HepG2 (cell line): Measurements from ENCODE around the gene NME4. TPM values are rescaled to one million over a fixed set of nuclear protein-coding genes. Genes with fewer than 3 reads are reported as not detected.
A peak's percentile ranks its signal among the peaks of the same experiment; 100 is the strongest.

Experiments used
- ASH2L ChIP-seq: fragments of 300-600, 200-600 bp; sonication (generic); IDR thresholded peaks from 2 replicates; pipeline ENCODE4 v1.7.0; 2017; ENCODE audit warnings: low read depth, mild to moderate bottlenecking, moderate library complexity, mixed read lengths, low read length; ENCODE audit not compliant: insufficient read length
- CBX2 ChIP-seq, 2 experiments: fragments of 200-600 bp in 1 of 2; sonication (generic); formaldehyde crosslinking in 1 of 2; IDR thresholded peaks; 2 replicates each; pipeline versions ENCODE4 v1.7.0 to v1.8.1; 2018 to 2022; ENCODE audit warnings: low read depth in 2 of 2, low read length in 1 of 2, mild to moderate bottlenecking in 1 of 2, missing genetic modification reagents in 1 of 2
- GTF3A ChIP-seq: sonication (generic); formaldehyde crosslinking; conservative IDR thresholded peaks from 2 replicates; pipeline ENCODE4 v1.4.0; 2020; ENCODE audit warnings: mild to moderate bottlenecking, missing genetic modification reagents
- PRPF4 ChIP-seq: fragments of 200-400 bp; formaldehyde crosslinking; IDR thresholded peaks from 2 replicates; pipeline ENCODE4 v1.6.1; 2016; ENCODE audit warnings: low read length, low read depth; ENCODE audit not compliant: poor library complexity, severe bottlenecking
- RBM39 ChIP-seq: fragments of 200-400 bp; formaldehyde crosslinking; IDR thresholded peaks from one replicate; pipeline ENCODE4 v1.6.1; 2018; ENCODE audit warnings: antibody characterized with exemption, mild to moderate bottlenecking, low read depth, low read length; ENCODE audit not compliant: poor library complexity, severe bottlenecking
- SIN3B ChIP-seq: fragments of 150-350 bp; IDR thresholded peaks from 2 replicates; pipeline ENCODE4 v1.6.1; 2014; ENCODE audit warnings: low read length
- ZNF83 ChIP-seq: sonication (generic); formaldehyde crosslinking; IDR thresholded peaks from 2 replicates; pipeline ENCODE4 v1.4.0; 2020; ENCODE audit warnings: missing genetic modification reagents, mild to moderate bottlenecking, borderline replicate concordance
- ZNF839 ChIP-seq: sonication (generic); formaldehyde crosslinking; IDR thresholded peaks from 2 replicates; pipeline ENCODE4 v1.4.0; 2020; ENCODE audit warnings: missing genetic modification reagents, mild to moderate bottlenecking, borderline replicate concordance
- polyA plus RNA-seq, 8 experiments: library from polyadenylated mRNA; depleted of rRNA in 3 of 8; stranded (reverse) in 7 of 8; unstranded in 1 of 8; fragments of >200 nt; fragmentation: Illumina TruSeq in 4 of 8; extraction: Trizol in 4 of 8; gene quantifications; 2 replicates each; pipeline versions ENCODE4 v1.2.1 to v1.2.3, GENCODE V29; 2011 to 2016; ENCODE audit warnings: low read depth in 4 of 8, missing spikeins in 1 of 8, mixed read lengths in 1 of 8; ENCODE audit not compliant: insufficient read depth in 1 of 8
- total RNA-seq, 5 experiments: library from RNA; depleted of rRNA; stranded (reverse); fragments of >200 nt; fragmentation: Illumina TruSeq; extraction: Trizol; gene quantifications; 2 replicates each; pipeline ENCODE4 v1.2.3, GENCODE V29; 2016; ENCODE audit warnings: low read depth in 1 of 5
- TF ChIP-seq, protein P1 (sequence below): sonication (generic); formaldehyde crosslinking; IDR thresholded peaks from 2 replicates; pipeline ENCODE4 v1.4.0; 2020; ENCODE audit warnings: missing genetic modification reagents, borderline replicate concordance
- TF ChIP-seq, protein P2 (sequence below): sonication (generic); formaldehyde crosslinking; IDR thresholded peaks from 2 replicates; pipeline ENCODE4 v1.5.0; 2020; ENCODE audit warnings: mild to moderate bottlenecking, missing genetic modification reagents
- TF ChIP-seq, protein P3 (sequence below): sonication (generic); formaldehyde crosslinking; IDR thresholded peaks from 2 replicates; pipeline ENCODE4 v1.5.1; 2020; ENCODE audit warnings: missing genetic modification reagents, mild to moderate bottlenecking, borderline replicate concordance
- TF ChIP-seq, protein P4 (sequence below): sonication (generic); formaldehyde crosslinking; IDR thresholded peaks from 2 replicates; pipeline ENCODE4 v1.5.0; 2020; ENCODE audit warnings: mild to moderate bottlenecking, missing genetic modification reagents, moderate library complexity
- TF ChIP-seq, protein P5 (sequence below): sonication (generic); formaldehyde crosslinking; conservative IDR thresholded peaks from 2 replicates; pipeline ENCODE4 v1.8.1; 2023; ENCODE audit warnings: missing genetic modification reagents

The NME4 gene
- total and polyA plus RNA-seq, 2 of the 13 experiments (the other 11 are each of a cell fraction or from before 2014, with no cell fraction given) = 121 to 263 TPM

DNA sequence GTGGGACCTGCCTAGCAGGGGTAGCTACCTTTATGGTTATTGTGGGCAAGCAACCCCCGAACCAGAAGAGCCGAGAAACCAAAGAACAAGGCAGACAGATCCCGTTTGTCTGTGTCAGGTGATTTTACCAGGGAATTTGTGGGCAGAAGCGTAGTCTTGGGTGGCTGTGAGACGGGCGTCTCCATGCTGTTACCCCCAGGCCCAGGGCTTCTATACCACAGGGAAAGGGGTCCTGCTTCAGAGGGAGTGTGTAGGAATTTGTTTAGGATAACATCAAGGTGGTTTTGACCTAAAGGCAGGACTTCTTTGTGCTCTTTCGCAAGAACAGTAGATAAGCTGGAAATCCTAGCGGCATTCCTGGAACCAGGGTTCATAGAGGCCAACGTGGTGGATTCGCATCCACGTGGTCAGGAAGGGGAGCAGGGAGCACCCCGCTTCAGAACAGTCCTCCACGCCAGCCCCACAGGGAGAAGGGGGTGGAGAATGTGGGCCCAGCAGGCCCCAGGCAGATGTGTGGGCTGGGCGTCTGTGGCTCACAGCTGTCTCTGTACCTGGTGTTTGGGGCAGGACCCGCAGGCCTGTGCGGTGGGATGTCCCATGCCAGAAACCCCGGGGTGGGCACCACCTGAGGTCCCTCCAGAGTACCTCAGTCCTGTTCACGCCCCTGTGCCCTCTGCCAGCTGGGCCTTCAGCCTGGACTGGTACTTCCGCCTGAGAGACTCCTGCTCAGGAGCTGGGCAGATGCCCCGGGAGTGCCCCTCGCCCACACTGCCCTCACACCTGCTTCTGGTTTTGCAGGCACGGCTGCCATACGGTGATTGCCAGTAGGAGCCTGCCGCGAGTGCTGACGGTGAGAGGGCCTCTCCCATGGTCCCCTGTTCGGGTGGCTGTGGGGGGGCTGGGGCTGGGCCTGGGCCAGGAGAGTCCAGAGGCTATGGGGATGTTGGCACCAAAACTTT lies 8.8 kb downstream of the NME4 start (continued):
- TF ChIP-seq, protein P1, sequence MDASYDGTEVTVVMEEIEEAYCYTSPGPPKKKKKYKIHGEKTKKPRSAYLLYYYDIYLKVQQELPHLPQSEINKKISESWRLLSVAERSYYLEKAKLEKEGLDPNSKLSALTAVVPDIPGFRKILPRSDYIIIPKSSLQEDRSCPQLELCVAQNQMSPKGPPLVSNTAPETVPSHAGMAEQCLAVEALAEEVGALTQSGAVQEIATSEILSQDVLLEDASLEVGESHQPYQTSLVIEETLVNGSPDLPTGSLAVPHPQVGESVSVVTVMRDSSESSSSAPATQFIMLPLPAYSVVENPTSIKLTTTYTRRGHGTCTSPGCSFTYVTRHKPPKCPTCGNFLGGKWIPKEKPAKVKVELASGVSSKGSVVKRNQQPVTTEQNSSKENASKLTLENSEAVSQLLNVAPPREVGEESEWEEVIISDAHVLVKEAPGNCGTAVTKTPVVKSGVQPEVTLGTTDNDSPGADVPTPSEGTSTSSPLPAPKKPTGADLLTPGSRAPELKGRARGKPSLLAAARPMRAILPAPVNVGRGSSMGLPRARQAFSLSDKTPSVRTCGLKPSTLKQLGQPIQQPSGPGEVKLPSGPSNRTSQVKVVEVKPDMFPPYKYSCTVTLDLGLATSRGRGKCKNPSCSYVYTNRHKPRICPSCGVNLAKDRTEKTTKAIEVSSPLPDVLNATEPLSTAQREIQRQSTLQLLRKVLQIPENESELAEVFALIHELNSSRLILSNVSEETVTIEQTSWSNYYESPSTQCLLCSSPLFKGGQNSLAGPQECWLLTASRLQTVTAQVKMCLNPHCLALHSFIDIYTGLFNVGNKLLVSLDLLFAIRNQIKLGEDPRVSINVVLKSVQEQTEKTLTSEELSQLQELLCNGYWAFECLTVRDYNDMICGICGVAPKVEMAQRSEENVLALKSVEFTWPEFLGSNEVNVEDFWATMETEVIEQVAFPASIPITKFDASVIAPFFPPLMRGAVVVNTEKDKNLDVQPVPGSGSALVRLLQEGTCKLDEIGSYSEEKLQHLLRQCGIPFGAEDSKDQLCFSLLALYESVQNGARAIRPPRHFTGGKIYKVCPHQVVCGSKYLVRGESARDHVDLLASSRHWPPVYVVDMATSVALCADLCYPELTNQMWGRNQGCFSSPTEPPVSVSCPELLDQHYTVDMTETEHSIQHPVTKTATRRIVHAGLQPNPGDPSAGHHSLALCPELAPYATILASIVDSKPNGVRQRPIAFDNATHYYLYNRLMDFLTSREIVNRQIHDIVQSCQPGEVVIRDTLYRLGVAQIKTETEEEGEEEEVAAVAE (CRISPR knock-in tag) = peak; percentile 89
- TF ChIP-seq, protein P2, sequence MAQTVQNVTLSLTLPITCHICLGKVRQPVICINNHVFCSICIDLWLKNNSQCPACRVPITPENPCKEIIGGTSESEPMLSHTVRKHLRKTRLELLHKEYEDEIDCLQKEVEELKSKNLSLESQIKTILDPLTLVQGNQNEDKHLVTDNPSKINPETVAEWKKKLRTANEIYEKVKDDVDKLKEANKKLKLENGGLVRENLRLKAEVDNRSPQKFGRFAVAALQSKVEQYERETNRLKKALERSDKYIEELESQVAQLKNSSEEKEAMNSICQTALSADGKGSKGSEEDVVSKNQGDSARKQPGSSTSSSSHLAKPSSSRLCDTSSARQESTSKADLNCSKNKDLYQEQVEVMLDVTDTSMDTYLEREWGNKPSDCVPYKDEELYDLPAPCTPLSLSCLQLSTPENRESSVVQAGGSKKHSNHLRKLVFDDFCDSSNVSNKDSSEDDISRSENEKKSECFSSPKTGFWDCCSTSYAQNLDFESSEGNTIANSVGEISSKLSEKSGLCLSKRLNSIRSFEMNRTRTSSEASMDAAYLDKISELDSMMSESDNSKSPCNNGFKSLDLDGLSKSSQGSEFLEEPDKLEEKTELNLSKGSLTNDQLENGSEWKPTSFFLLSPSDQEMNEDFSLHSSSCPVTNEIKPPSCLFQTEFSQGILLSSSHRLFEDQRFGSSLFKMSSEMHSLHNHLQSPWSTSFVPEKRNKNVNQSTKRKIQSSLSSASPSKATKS (CRISPR knock-in tag) = 0 out of 2 replicates have a peak, but pooled peaks have one; percentile 32
- TF ChIP-seq ZNF83 (no peak), SIN3B (no peak), CBX2 (IDR thresholded peaks at IDR 0.05; ENCODE audit: low read depth, low read length) (no peak), CBX2 (CRISPR knock-in tag; IDR thresholded peaks at IDR 0.05; ENCODE audit: low read depth) (no peak), GTF3A (CRISPR knock-in tag) (0 out of 2 replicates have a peak, but pooled peaks have one; percentile 51), PRPF4 (no peak), ASH2L (no peak), ZNF839 (no peak), RBM39 (peak; percentile 50)
- TF ChIP-seq, protein P3, sequence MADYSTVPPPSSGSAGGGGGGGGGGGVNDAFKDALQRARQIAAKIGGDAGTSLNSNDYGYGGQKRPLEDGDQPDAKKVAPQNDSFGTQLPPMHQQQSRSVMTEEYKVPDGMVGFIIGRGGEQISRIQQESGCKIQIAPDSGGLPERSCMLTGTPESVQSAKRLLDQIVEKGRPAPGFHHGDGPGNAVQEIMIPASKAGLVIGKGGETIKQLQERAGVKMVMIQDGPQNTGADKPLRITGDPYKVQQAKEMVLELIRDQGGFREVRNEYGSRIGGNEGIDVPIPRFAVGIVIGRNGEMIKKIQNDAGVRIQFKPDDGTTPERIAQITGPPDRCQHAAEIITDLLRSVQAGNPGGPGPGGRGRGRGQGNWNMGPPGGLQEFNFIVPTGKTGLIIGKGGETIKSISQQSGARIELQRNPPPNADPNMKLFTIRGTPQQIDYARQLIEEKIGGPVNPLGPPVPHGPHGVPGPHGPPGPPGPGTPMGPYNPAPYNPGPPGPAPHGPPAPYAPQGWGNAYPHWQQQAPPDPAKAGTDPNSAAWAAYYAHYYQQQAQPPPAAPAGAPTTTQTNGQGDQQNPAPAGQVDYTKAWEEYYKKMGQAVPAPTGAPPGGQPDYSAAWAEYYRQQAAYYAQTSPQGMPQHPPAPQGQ (CRISPR knock-in tag) = no peak; the same call in 1 of the 2 replicates
- TF ChIP-seq, protein P4, sequence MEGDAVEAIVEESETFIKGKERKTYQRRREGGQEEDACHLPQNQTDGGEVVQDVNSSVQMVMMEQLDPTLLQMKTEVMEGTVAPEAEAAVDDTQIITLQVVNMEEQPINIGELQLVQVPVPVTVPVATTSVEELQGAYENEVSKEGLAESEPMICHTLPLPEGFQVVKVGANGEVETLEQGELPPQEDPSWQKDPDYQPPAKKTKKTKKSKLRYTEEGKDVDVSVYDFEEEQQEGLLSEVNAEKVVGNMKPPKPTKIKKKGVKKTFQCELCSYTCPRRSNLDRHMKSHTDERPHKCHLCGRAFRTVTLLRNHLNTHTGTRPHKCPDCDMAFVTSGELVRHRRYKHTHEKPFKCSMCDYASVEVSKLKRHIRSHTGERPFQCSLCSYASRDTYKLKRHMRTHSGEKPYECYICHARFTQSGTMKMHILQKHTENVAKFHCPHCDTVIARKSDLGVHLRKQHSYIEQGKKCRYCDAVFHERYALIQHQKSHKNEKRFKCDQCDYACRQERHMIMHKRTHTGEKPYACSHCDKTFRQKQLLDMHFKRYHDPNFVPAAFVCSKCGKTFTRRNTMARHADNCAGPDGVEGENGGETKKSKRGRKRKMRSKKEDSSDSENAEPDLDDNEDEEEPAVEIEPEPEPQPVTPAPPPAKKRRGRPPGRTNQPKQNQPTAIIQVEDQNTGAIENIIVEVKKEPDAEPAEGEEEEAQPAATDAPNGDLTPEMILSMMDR (CRISPR knock-in tag) = no peak
- TF ChIP-seq, protein P5, sequence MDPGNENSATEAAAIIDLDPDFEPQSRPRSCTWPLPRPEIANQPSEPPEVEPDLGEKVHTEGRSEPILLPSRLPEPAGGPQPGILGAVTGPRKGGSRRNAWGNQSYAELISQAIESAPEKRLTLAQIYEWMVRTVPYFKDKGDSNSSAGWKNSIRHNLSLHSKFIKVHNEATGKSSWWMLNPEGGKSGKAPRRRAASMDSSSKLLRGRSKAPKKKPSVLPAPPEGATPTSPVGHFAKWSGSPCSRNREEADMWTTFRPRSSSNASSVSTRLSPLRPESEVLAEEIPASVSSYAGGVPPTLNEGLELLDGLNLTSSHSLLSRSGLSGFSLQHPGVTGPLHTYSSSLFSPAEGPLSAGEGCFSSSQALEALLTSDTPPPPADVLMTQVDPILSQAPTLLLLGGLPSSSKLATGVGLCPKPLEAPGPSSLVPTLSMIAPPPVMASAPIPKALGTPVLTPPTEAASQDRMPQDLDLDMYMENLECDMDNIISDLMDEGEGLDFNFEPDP (CRISPR knock-in tag) = no peak
